GM10847 (cell line): Measurements from ENCODE around the gene SCYL2.

Source experiments
- POLR2A ChIP-seq: IDR thresholded peaks from 2 replicates; pipeline ENCODE4 v1.6.1; 2011; ENCODE audit not compliant: insufficient read length; ENCODE audit errors: extremely low read depth

SCYL2 gene

GRCh38 chr12:100293017-100293416 is 26.0 kb downstream of the SCYL2 start:
- no peak for TF ChIP-seq POLR2A

GRCh38 chr12:100295764-100296555 is 29.0 kb downstream of the SCYL2 start:
- no peak for TF ChIP-seq POLR2A

- TF ChIP-seq POLR2A = no peak
Observed at GRCh38 chr12:100302081-100302480, 35.1 kb downstream of the SCYL2 start.

- TF ChIP-seq POLR2A = no peak
Observed at GRCh38 chr12:100303831-100304230, 36.9 kb downstream of the SCYL2 start.

GRCh38 chr12:100311317-100311716 is 44.3 kb downstream of the SCYL2 start:
- TF ChIP-seq POLR2A = no peak

GRCh38 chr12:100317371-100317770 is 50.4 kb downstream of the SCYL2 start:
- TF ChIP-seq POLR2A = no peak

- TF ChIP-seq POLR2A = no peak
Observed at GRCh38 chr12:100324498-100324897, 57.5 kb downstream of the SCYL2 start.

GRCh38 chr12:100326208-100326607 is 59.2 kb downstream of the SCYL2 start:
- no peak for TF ChIP-seq POLR2A

GRCh38 chr12:100329800-100330199 is 62.8 kb downstream of the SCYL2 start:
- no peak for TF ChIP-seq POLR2A

- no peak for TF ChIP-seq POLR2A
Observed at GRCh38 chr12:100331871-100332270, 64.9 kb downstream of the SCYL2 start.

- no peak for TF ChIP-seq POLR2A
Observed at GRCh38 chr12:100332852-100333251, 65.9 kb downstream of the SCYL2 start.

- TF ChIP-seq POLR2A = no peak
Observed at GRCh38 chr12:100337299-100337698, 70.3 kb downstream of the SCYL2 start.

GRCh38 chr12:100337727-100338126 is 70.8 kb downstream of the SCYL2 start:
- no peak for TF ChIP-seq POLR2A

GRCh38 chr12:100339071-100339470 is 72.1 kb downstream of the SCYL2 start:
- TF ChIP-seq POLR2A = no peak

GRCh38 chr12:100345020-100345767 is 78.2 kb downstream of the SCYL2 start:
- TF ChIP-seq POLR2A = no peak

- no peak for TF ChIP-seq POLR2A
Observed at GRCh38 chr12:100346660-100347059, 79.7 kb downstream of the SCYL2 start.
